IMR-90 (cell line): ENCODE results near the gene PTK6. TPM values are rescaled to one million over a fixed set of nuclear protein-coding genes. Genes with fewer than 3 reads are reported as not detected.

Source experiments
- ATAC-seq: fragments of 200-7000 bp; cut with Tn5 transposase; 2 replicates; pipeline ENCODE4 v1.9.1; 2020; ENCODE audit warnings: low read depth, mild to moderate bottlenecking, moderate library complexity
- BruUV-seq: library from RNA; stranded (reverse); fragments of 400-500 nt; replicated peaks from 2 replicates; lab custom pipeline; 2021; lab: Mats Ljungman, UMichigan
- CTCF ChIA-PET: fragments of 300-600 bp; formaldehyde crosslinking; extraction: SDS; loops from one replicate; lab custom pipeline; 2021; ENCODE audit warnings: antibody characterized with exemption; lab: Yijun Ruan, JAX
- POLR2A ChIA-PET: fragments of 300-600 bp; sonication (Branson Sonifier 250); formaldehyde crosslinking; loops from one replicate; lab custom pipeline; 2022; ENCODE audit warnings: antibody characterized with exemption; ENCODE audit not compliant: unreplicated experiment; lab: Charles Lee
- DNase-seq: peaks from one replicate; pipeline ENCODE4 v3.0.0; 2013
- H2AFZ ChIP-seq: replicated peaks from 2 replicates; pipeline ENCODE3; 2013; ENCODE audit warnings: low read length, mild to moderate bottlenecking; ENCODE audit not compliant: poor library complexity
- H2AK5ac ChIP-seq: 2 replicates; pipeline ENCODE4 v1.6.1; 2013; ENCODE audit warnings: low read depth, low read length, inconsistent platforms
- H2AK9ac ChIP-seq: replicated peaks from 2 replicates; pipeline ENCODE3; 2013; ENCODE audit warnings: mild to moderate bottlenecking, low read depth, low read length, moderate library complexity; ENCODE audit not compliant: poor library complexity
- H2BK120ac ChIP-seq: 2 replicates; pipeline ENCODE4 v1.6.1; 2013; ENCODE audit warnings: low read depth, low read length, inconsistent platforms
- H2BK15ac ChIP-seq: 3 replicates; pipeline ENCODE4 v1.6.1; 2013; ENCODE audit warnings: low read depth, low read length, inconsistent platforms
- H2BK20ac ChIP-seq: 2 replicates; pipeline ENCODE4 v1.6.1; 2013; ENCODE audit warnings: low read depth, mild to moderate bottlenecking, inconsistent platforms, low read length, moderate library complexity
- H2BK5ac ChIP-seq: 2 replicates; pipeline ENCODE4 v1.6.1; 2013; ENCODE audit warnings: mild to moderate bottlenecking, low read depth, low read length, inconsistent platforms; ENCODE audit not compliant: poor library complexity, severe bottlenecking
- H3K14ac ChIP-seq: replicated peaks from 2 replicates; pipeline ENCODE4 v1.6.1; 2013; ENCODE audit warnings: low read depth, low read length, inconsistent platforms
- H3K18ac ChIP-seq: 2 replicates; pipeline ENCODE4 v1.6.1; 2013; ENCODE audit warnings: low read depth, low read length, control low read depth
- H3K23ac ChIP-seq: 2 replicates; pipeline ENCODE4 v1.6.1; 2013; ENCODE audit warnings: low read depth, low read length, inconsistent platforms
- H3K27ac ChIP-seq: 2 replicates; pipeline ENCODE4 v1.5.1; 2013; ENCODE audit warnings: mild to moderate bottlenecking, control low read depth, low read length; ENCODE audit not compliant: insufficient read depth
- H3K27me3 ChIP-seq: 2 replicates; pipeline ENCODE4 v1.6.1; 2013; ENCODE audit warnings: low read length; ENCODE audit not compliant: control insufficient read depth, insufficient read depth
- H3K36me3 ChIP-seq: 2 replicates; pipeline ENCODE4 v1.6.1; 2013; ENCODE audit warnings: low read length, mixed read lengths; ENCODE audit not compliant: control insufficient read depth, insufficient read depth
- H3K4ac ChIP-seq: 2 replicates; pipeline ENCODE4 v1.6.1; 2013; ENCODE audit warnings: low read depth, low read length, inconsistent platforms
- H3K4me1 ChIP-seq: 2 replicates; pipeline ENCODE4 v1.6.1; 2013; ENCODE audit warnings: low read length, mixed read lengths; ENCODE audit not compliant: control insufficient read depth, insufficient read depth
- H3K4me2 ChIP-seq: 2 replicates; pipeline ENCODE4 v1.6.1; 2013; ENCODE audit warnings: low read depth, mild to moderate bottlenecking, control low read depth, low read length, moderate library complexity
- H3K4me3 ChIP-seq: 2 replicates; pipeline ENCODE4 v1.5.1; 2013; ENCODE audit warnings: low read depth, mild to moderate bottlenecking, control low read depth, low read length, moderate library complexity; ENCODE audit not compliant: insufficient read depth
- H3K56ac ChIP-seq: 2 replicates; pipeline ENCODE4 v1.6.1; 2013; ENCODE audit warnings: low read length, inconsistent platforms; ENCODE audit not compliant: insufficient read depth; ENCODE audit errors: extremely low read depth
- H3K79me1 ChIP-seq, 2 experiments: 2 replicates each; pipeline ENCODE4 v1.6.1; 2013; ENCODE audit warnings: low read length in 2 of 2, inconsistent platforms in 1 of 2, low read depth in 1 of 2
- H3K9ac ChIP-seq: 2 replicates; pipeline ENCODE4 v1.6.1; 2013; ENCODE audit warnings: low read depth, low read length, control low read depth
- H3K9me1 ChIP-seq: 2 replicates; pipeline ENCODE4 v1.6.1; 2013; ENCODE audit warnings: low read length, inconsistent platforms; ENCODE audit not compliant: insufficient read depth
- H3K9me3 ChIP-seq: 2 replicates; pipeline ENCODE4 v1.6.1; 2013; ENCODE audit warnings: low read length; ENCODE audit not compliant: control insufficient read depth, insufficient read depth
- H4K20me1 ChIP-seq: 2 replicates; pipeline ENCODE4 v1.6.1; 2013; ENCODE audit warnings: low read length, inconsistent platforms; ENCODE audit not compliant: insufficient read depth
- H4K5ac ChIP-seq: 2 replicates; pipeline ENCODE4 v1.6.1; 2013; ENCODE audit warnings: mild to moderate bottlenecking, low read depth, low read length, control low read depth
- H4K8ac ChIP-seq, 2 experiments: 2 replicates each; pipeline ENCODE4 v1.6.1; 2013; ENCODE audit warnings: low read depth in 2 of 2, low read length in 2 of 2, control low read depth in 1 of 2, inconsistent platforms in 1 of 2
- H4K91ac ChIP-seq: 2 replicates; pipeline ENCODE4 v1.6.1; 2013; ENCODE audit warnings: low read depth, low read length, inconsistent platforms; ENCODE audit not compliant: insufficient read depth
- CHD1 ChIP-seq: IDR thresholded peaks from 2 replicates; pipeline ENCODE4 v1.6.1; 2012; ENCODE audit warnings: low read depth, low read length, improper control_type of control experiment
- FOS ChIP-seq: fragments of 150-350 bp; IDR thresholded peaks from 2 replicates; pipeline ENCODE4 v1.6.1; 2016; ENCODE audit warnings: low read depth, low read length
- MAZ ChIP-seq: IDR thresholded peaks from 2 replicates; pipeline ENCODE4 v1.6.1; 2012; ENCODE audit warnings: low read depth, mild to moderate bottlenecking, low read length, improper control_type of control experiment, moderate library complexity, borderline replicate concordance
- NFE2L2 ChIP-seq: fragments of 150-350 bp; IDR thresholded peaks from 2 replicates; pipeline ENCODE4 v1.6.1; 2016; ENCODE audit warnings: low read depth, mild to moderate bottlenecking, low read length
- POLR2A ChIP-seq: IDR thresholded peaks from 2 replicates; pipeline ENCODE4 v1.6.1; 2012; ENCODE audit warnings: mild to moderate bottlenecking, low read depth, low read length
- RAD21 ChIP-seq: IDR thresholded peaks from 2 replicates; pipeline ENCODE4 v1.6.1; 2012; ENCODE audit warnings: low read length, improper control_type of control experiment
- RCOR1 ChIP-seq: IDR thresholded peaks from 2 replicates; pipeline ENCODE4 v1.6.1; 2012; ENCODE audit warnings: mild to moderate bottlenecking, low read length, improper control_type of control experiment; ENCODE audit not compliant: insufficient replicate concordance
- SMC3 ChIP-seq: fragments of 150-350 bp; IDR thresholded peaks from 2 replicates; pipeline ENCODE4 v1.6.1; 2016; ENCODE audit warnings: low read depth, mild to moderate bottlenecking, antibody characterized with exemption, low read length, moderate library complexity
- WGBS, 2 experiments: methylation state at CpG; one replicate each; pipeline versions ENCODE4 v1.1.5 to v1.1.7; 2013; ENCODE audit warnings: missing lambda C conversion rate in 2 of 2; ENCODE audit not compliant: insufficient read length in 1 of 2; ENCODE audit errors: extremely low coverage in 2 of 2; 5-methylcytosine and 5-hydroxymethylcytosine counted together
- dilution Hi-C: fragments of 300-500 bp; cut with HindIII; formaldehyde crosslinking; loops from one replicate; pipeline ENCODE4 v1.14.3; 2018; ENCODE audit warnings: low sequenced_read_pairs; ENCODE audit not compliant: unreplicated experiment
- in situ Hi-C: fragments of 300-500 bp; cut with MboI; formaldehyde crosslinking; loops from 3 replicates; pipeline ENCODE4 v1.14.3; 2019; ENCODE audit warnings: low sequenced_read_pairs, inconsistent platforms, mixed read lengths
- intact Hi-C: fragments of 100-400 bp; cut with micrococcal nuclease; formaldehyde crosslinking; loops from 2 replicates; pipeline ENCODE4 v1.10.0; 2022
- polyA plus RNA-seq, 3 experiments: library from polyadenylated mRNA; depleted of rRNA; stranded (reverse); fragments of >200 nt; gene quantifications; 2 replicates each; pipeline ENCODE4 v1.2.3, GENCODE V29; 2012; ENCODE audit warnings: low replicate concordance in 1 of 3
- total RNA-seq: library from RNA; depleted of rRNA; stranded (reverse); fragments of >200 nt; gene quantifications from 2 replicates; pipeline ENCODE4 v1.2.3, GENCODE V29; 2012
- TF ChIP-seq, protein P1 (sequence below): fragments of 150-350 bp; IDR thresholded peaks from 2 replicates; pipeline ENCODE4 v1.6.1; 2017; ENCODE audit warnings: mild to moderate bottlenecking, antibody characterized with exemption, low read length, low read depth
- TF ChIP-seq, protein P2 (sequence below): conservative IDR thresholded peaks from 2 replicates; pipeline ENCODE4 v1.5.1; 2012; ENCODE audit warnings: mild to moderate bottlenecking, low read depth, low read length, improper control_type of control experiment

PTK6 gene
- total and polyA plus RNA-seq, 2 of the 4 experiments (the other 2 are of a cell fraction): not detected

DNA sequence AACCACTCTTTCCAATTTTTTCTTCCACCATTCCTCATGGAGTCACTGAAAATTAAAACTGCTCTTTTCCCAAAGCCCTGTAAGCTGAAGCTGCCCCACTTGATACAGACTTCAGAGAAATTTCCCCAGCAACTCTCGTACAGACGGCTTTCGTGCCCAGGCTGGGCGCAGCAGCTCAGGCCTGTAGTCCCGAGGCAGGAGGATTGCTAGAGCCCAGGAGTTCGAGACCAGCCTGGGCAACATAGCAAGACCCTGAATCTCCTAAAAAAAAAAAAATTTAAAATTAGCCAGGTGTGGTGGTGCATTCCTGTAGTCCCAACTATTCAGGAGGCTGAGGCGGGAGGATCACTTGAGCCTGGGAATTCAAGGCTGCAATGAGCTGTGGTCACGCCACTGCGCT lies 10.0 kb downstream of the PTK6 start:
- no peaks in the 10 kb centered on the region for H3K9me3 ChIP-seq
- H3K27ac ChIP-seq: no peak overlapping the region
- no peaks in the 10 kb centered on the region for H3K27me3 ChIP-seq
- H3K36me3 ChIP-seq: peaks cover 17% of the 10 kb centered on the region
- POLR2A ChIA-PET: interaction anchor here (0.5 kb wide), 1 partner anchor 447 kb away, joined by 3 read pairs; no protein-coding TSS in a partner anchor
- H3K4me1 ChIP-seq: peaks cover 5% of the 10 kb centered on the region
- no peak overlapping the region for H3K4me3 ChIP-seq
- H3K14ac ChIP-seq: no peak overlapping the region
- no peak overlapping the region for H3K9ac ChIP-seq
- TF ChIP-seq CHD1: no peak
- TF ChIP-seq, protein P1, sequence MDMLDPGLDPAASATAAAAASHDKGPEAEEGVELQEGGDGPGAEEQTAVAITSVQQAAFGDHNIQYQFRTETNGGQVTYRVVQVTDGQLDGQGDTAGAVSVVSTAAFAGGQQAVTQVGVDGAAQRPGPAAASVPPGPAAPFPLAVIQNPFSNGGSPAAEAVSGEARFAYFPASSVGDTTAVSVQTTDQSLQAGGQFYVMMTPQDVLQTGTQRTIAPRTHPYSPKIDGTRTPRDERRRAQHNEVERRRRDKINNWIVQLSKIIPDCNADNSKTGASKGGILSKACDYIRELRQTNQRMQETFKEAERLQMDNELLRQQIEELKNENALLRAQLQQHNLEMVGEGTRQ: no peak
- no peak for TF ChIP-seq NFE2L2
- TF ChIP-seq SMC3: no peak
- no peak for TF ChIP-seq MAZ
- TF ChIP-seq FOS: no peak
- TF ChIP-seq RCOR1: no peak
- no peak for TF ChIP-seq POLR2A
- TF ChIP-seq RAD21: no peak
- TF ChIP-seq, protein P2, sequence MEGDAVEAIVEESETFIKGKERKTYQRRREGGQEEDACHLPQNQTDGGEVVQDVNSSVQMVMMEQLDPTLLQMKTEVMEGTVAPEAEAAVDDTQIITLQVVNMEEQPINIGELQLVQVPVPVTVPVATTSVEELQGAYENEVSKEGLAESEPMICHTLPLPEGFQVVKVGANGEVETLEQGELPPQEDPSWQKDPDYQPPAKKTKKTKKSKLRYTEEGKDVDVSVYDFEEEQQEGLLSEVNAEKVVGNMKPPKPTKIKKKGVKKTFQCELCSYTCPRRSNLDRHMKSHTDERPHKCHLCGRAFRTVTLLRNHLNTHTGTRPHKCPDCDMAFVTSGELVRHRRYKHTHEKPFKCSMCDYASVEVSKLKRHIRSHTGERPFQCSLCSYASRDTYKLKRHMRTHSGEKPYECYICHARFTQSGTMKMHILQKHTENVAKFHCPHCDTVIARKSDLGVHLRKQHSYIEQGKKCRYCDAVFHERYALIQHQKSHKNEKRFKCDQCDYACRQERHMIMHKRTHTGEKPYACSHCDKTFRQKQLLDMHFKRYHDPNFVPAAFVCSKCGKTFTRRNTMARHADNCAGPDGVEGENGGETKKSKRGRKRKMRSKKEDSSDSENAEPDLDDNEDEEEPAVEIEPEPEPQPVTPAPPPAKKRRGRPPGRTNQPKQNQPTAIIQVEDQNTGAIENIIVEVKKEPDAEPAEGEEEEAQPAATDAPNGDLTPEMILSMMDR: no peak
- ATAC-seq (no peak), DNase-seq (no peak)
- H2BK20ac ChIP-seq: no peak overlapping the region
- H2AK9ac ChIP-seq: no peak overlapping the region
- dilution Hi-C loops (no loop called here), intact Hi-C loops (no loop called here), in situ Hi-C loops (no loop called here)
- no peak overlapping the region for H3K18ac ChIP-seq
- H4K91ac ChIP-seq: no peak overlapping the region
- H2AK5ac ChIP-seq: no peak overlapping the region
- no peak overlapping the region for H4K5ac ChIP-seq
- peaks cover 4% of the 10 kb centered on the region; the same call in 1 of the 2 replicates for H3K9me1 ChIP-seq
- no peak overlapping the region for H2BK5ac ChIP-seq
- H4K20me1 ChIP-seq: peaks cover 17% of the 10 kb centered on the region
- H3K23ac ChIP-seq: no peak overlapping the region
- H4K8ac ChIP-seq: no peak overlapping the region
- CTCF ChIA-PET: no interaction called here
- H2BK15ac ChIP-seq: no peak overlapping the region
- no peak overlapping the region for H3K4ac ChIP-seq
- H2AFZ ChIP-seq: no peak overlapping the region
- H3K56ac ChIP-seq: no peak overlapping the region
- BruUV-seq: no TSS peak
- peaks cover 11 to 18% of the 10 kb centered on the region in 2 experiments for H3K79me1 ChIP-seq
- no peak overlapping the region for H2BK120ac ChIP-seq
- no peak overlapping the region for H3K4me2 ChIP-seq
- no CpG with 5 or more reads among the region's 9 CpGs for WGBS, 2 experiments
